H9 (cell line): ENCODE results near the gene PRG2. TPM values are rescaled to one million over a fixed set of nuclear protein-coding genes. Genes with fewer than 3 reads are reported as not detected.

ENCODE experiments used
- DNase-seq: peaks from one replicate; pipeline ENCODE4 v3.0.0-alpha.2; 2017
- H2AFZ ChIP-seq: one replicate; pipeline ENCODE4 v1.6.1; 2013; ENCODE audit warnings: mild to moderate bottlenecking, low read length, control low read depth, moderate library complexity
- H2AK5ac ChIP-seq: 2 replicates; pipeline ENCODE4 v1.6.1; 2013; ENCODE audit warnings: low read length, control low read depth, mixed read lengths; ENCODE audit not compliant: insufficient read length
- H2BK120ac ChIP-seq: one replicate; pipeline ENCODE4 v1.6.1; 2013; ENCODE audit warnings: low read depth, mild to moderate bottlenecking, low read length, control low read depth, inconsistent platforms; ENCODE audit not compliant: poor library complexity, severe bottlenecking
- H2BK12ac ChIP-seq: 2 replicates; pipeline ENCODE4 v1.6.1; 2013; ENCODE audit warnings: low read length, control low read depth, mixed read lengths, low read depth; ENCODE audit not compliant: insufficient read length
- H2BK15ac ChIP-seq: 2 replicates; pipeline ENCODE4 v1.6.1; 2013; ENCODE audit warnings: low read depth, low read length, control low read depth
- H2BK20ac ChIP-seq: one replicate; pipeline ENCODE4 v1.6.1; 2013; ENCODE audit warnings: low read depth, mild to moderate bottlenecking, low read length, control low read depth, inconsistent platforms; ENCODE audit not compliant: poor library complexity, severe bottlenecking
- H2BK5ac ChIP-seq: 2 replicates; pipeline ENCODE4 v1.6.1; 2013; ENCODE audit warnings: low read length, control low read depth, mixed read lengths; ENCODE audit not compliant: insufficient read length
- H3K14ac ChIP-seq: 2 replicates; pipeline ENCODE4 v1.6.1; 2013; ENCODE audit warnings: low read length, control low read depth; ENCODE audit not compliant: insufficient read depth
- H3K18ac ChIP-seq: 2 replicates; pipeline ENCODE4 v1.6.1; 2013; ENCODE audit warnings: low read depth, mild to moderate bottlenecking, mixed read lengths, low read length, control low read depth; ENCODE audit not compliant: insufficient read length
- H3K23ac ChIP-seq: 2 replicates; pipeline ENCODE4 v1.6.1; 2013; ENCODE audit warnings: low read length, control low read depth, mixed read lengths, low read depth; ENCODE audit not compliant: insufficient read length
- H3K23me2 ChIP-seq: 2 replicates; pipeline ENCODE4 v1.6.1; 2013; ENCODE audit warnings: low read depth, mild to moderate bottlenecking, mixed read lengths, low read length, control low read depth; ENCODE audit not compliant: insufficient read length, poor library complexity, severe bottlenecking
- H3K27ac ChIP-seq: 2 replicates; pipeline ENCODE4 v1.5.1; 2013; ENCODE audit warnings: low read length, control low read depth, mixed read lengths, low read depth; ENCODE audit not compliant: insufficient read length
- H3K27me3 ChIP-seq: 2 replicates; pipeline ENCODE4 v1.6.1; 2013; ENCODE audit warnings: low read length, control low read depth, inconsistent platforms; ENCODE audit not compliant: insufficient read depth
- H3K4ac ChIP-seq: 2 replicates; pipeline ENCODE4 v1.6.1; 2013; ENCODE audit warnings: low read depth, mild to moderate bottlenecking, control low read depth, inconsistent platforms, low read length, moderate library complexity
- H3K4me1 ChIP-seq: 2 replicates; pipeline ENCODE4 v1.6.1; 2013; ENCODE audit warnings: low read length, control low read depth, inconsistent platforms; ENCODE audit not compliant: insufficient read depth
- H3K4me2 ChIP-seq: 2 replicates; pipeline ENCODE4 v1.6.1; 2013; ENCODE audit warnings: low read length, control low read depth, mixed read lengths; ENCODE audit not compliant: insufficient read length, insufficient read depth
- H3K56ac ChIP-seq: 2 replicates; pipeline ENCODE4 v1.6.1; 2013; ENCODE audit warnings: low read depth, mild to moderate bottlenecking, mixed read lengths, low read length, control low read depth; ENCODE audit not compliant: insufficient read length
- H3K79me1 ChIP-seq: 2 replicates; pipeline ENCODE4 v1.6.1; 2013; ENCODE audit warnings: low read depth, mild to moderate bottlenecking, moderate library complexity, low read length, control low read depth, inconsistent platforms; ENCODE audit not compliant: insufficient read depth, poor library complexity, severe bottlenecking
- H3K79me2 ChIP-seq: 2 replicates; pipeline ENCODE4 v1.6.1; 2013; ENCODE audit warnings: low read length, control low read depth, inconsistent platforms; ENCODE audit not compliant: insufficient read depth
- H3K9ac ChIP-seq: 2 replicates; pipeline ENCODE4 v1.6.1; 2013; ENCODE audit warnings: low read length, control low read depth, mixed read lengths; ENCODE audit not compliant: insufficient read length; ENCODE audit errors: extremely low read depth
- H3K9me3 ChIP-seq: one replicate; pipeline ENCODE4 v1.6.1; 2013; ENCODE audit warnings: low read depth, low read length, inconsistent platforms; ENCODE audit not compliant: control insufficient read depth
- H3T11ph ChIP-seq: one replicate; pipeline ENCODE4 v1.6.1; 2013; ENCODE audit warnings: mild to moderate bottlenecking, low read length, control low read depth, inconsistent platforms
- H4K20me1 ChIP-seq: one replicate; pipeline ENCODE4 v1.6.1; 2013; ENCODE audit not compliant: control insufficient read depth, insufficient read length, insufficient read depth
- H4K5ac ChIP-seq: 2 replicates; pipeline ENCODE4 v1.6.1; 2013; ENCODE audit warnings: low read depth, mild to moderate bottlenecking, mixed read lengths, low read length, control low read depth; ENCODE audit not compliant: insufficient read length
- H4K8ac ChIP-seq: replicated peaks from 2 replicates; pipeline ENCODE4 v1.6.1; 2013; ENCODE audit warnings: low read length, control low read depth, mixed read lengths, low read depth; ENCODE audit not compliant: insufficient read length
- H4K91ac ChIP-seq: 2 replicates; pipeline ENCODE4 v1.6.1; 2013; ENCODE audit warnings: low read depth, mild to moderate bottlenecking, moderate library complexity, mixed read lengths, low read length, control low read depth; ENCODE audit not compliant: insufficient read length
- H3K27ac Mint-ChIP-seq, 3 experiments: 2 replicates in 2 of 3; 3 replicates in 1 of 3; pipeline ENCODE4 v1.8.0; 2020 to 2021; ENCODE audit warnings: mixed read lengths in 3 of 3, mild to moderate bottlenecking in 1 of 3, moderate library complexity in 1 of 3
- H3K27me3 Mint-ChIP-seq: 2 replicates; pipeline ENCODE4 v1.8.0; 2021; ENCODE audit warnings: low read depth, mild to moderate bottlenecking, moderate library complexity, mixed read lengths
- H3K36me3 Mint-ChIP-seq, 3 experiments: 2 replicates in 2 of 3; 3 replicates in 1 of 3; pipeline ENCODE4 v1.8.0; 2020 to 2021; ENCODE audit warnings: low read depth in 3 of 3, mixed read lengths in 3 of 3; ENCODE audit not compliant: insufficient read depth in 1 of 3
- H3K4me1 Mint-ChIP-seq, 2 experiments: 2 replicates each; pipeline ENCODE4 v1.8.0; 2020; ENCODE audit warnings: mixed read lengths in 2 of 2
- H3K4me3 Mint-ChIP-seq, 2 experiments: 2 replicates in 1 of 2; 3 replicates in 1 of 2; pipeline ENCODE4 v1.8.0; 2020 to 2021; ENCODE audit warnings: mild to moderate bottlenecking in 2 of 2, mixed read lengths in 2 of 2, moderate library complexity in 1 of 2
- H3K9me3 Mint-ChIP-seq, 2 experiments: 2 replicates in 1 of 2; 3 replicates in 1 of 2; pipeline ENCODE4 v1.8.0; 2020; ENCODE audit warnings: mild to moderate bottlenecking in 2 of 2, mixed read lengths in 2 of 2, moderate library complexity in 1 of 2
- WGBS: extraction: QIAGEN DNeasy Blood & Tissue Kit; methylation state at CpG from one replicate; pipeline ENCODE4 v1.1.7; 2013; ENCODE audit warnings: missing lambda C conversion rate, low lambda C conversion rate, mixed read lengths; ENCODE audit not compliant: insufficient read length; ENCODE audit errors: extremely low coverage; 5-methylcytosine and 5-hydroxymethylcytosine counted together
- total RNA-seq: library from RNA; stranded (reverse); gene quantifications from 2 replicates; pipeline ENCODE4 v1.2.1, GENCODE V29; 2021
- TF ChIP-seq, protein P1 (sequence below): fragments of 200-600 bp; sonication (generic); conservative IDR thresholded peaks from 3 replicates; pipeline ENCODE4 v1.8.0; 2021; ENCODE audit warnings: antibody characterized with exemption, mild to moderate bottlenecking

The PRG2 gene
- total RNA-seq, 1 experiment from 2014 or later: not detected

DNA sequence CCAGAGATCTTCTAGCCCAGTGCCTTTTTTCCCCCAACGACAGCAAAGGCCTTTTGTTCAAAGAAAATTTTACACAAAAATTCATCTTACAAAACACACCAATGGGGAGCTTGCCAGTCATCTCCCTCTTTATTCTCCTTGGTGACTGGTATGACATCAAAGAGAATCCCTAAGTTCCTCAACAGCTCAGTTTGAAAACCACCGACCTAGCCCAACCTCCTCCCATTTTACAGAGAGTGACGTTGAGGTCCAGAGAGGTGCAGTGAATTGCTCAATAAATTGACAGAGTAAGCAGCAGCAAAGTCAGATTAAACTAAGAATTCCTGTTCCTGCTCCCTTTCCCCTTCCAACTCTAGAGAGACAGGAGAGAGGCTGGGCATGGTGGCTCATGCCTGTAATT is 28.7 kb upstream of the PRG2 start:
- no peak overlapping the region for H4K91ac ChIP-seq
- Mint-ChIP-seq H3K36me3 (peaks cover 21 to 46% (median 43%) of the 10 kb centered on the region in 3 experiments), H3K27me3 (no peaks in the 10 kb centered on the region), H3K27ac (no peak overlapping the region; a peak in 2 of 7 replicates), H3K4me3 (no peak overlapping the region), H3K9me3 (no peaks in the 10 kb centered on the region), H3K4me1 (peaks cover 8 to 18% of the 10 kb centered on the region in 2 experiments)
- H3K23me2 ChIP-seq: no peaks in the 10 kb centered on the region
- H2AK5ac ChIP-seq: no peak overlapping the region
- no peak overlapping the region for H2AFZ ChIP-seq
- no peak overlapping the region for H2BK5ac ChIP-seq
- H3K79me1 ChIP-seq: no peaks in the 10 kb centered on the region
- H2BK15ac ChIP-seq: no peak overlapping the region
- H3K9ac ChIP-seq: no peak overlapping the region
- no peak overlapping the region for H2BK20ac ChIP-seq
- no peak overlapping the region for H3T11ph ChIP-seq
- H3K4me2 ChIP-seq: no peak overlapping the region
- no peak overlapping the region for H2BK120ac ChIP-seq
- no peak overlapping the region for H2BK12ac ChIP-seq
- no peaks in the 10 kb centered on the region for H4K20me1 ChIP-seq
- no peak overlapping the region for H4K8ac ChIP-seq
- H3K9me3 ChIP-seq: no peaks in the 10 kb centered on the region
- no peak overlapping the region for H3K4ac ChIP-seq
- H3K27ac ChIP-seq: no peak overlapping the region
- no peak overlapping the region for H4K5ac ChIP-seq
- no peaks in the 10 kb centered on the region for H3K27me3 ChIP-seq
- no peak for DNase-seq
- no peak overlapping the region for H3K56ac ChIP-seq
- WGBS: no CpG with 5 or more reads among the region's 3 CpGs
- H3K14ac ChIP-seq: no peak overlapping the region
- no peaks in the 10 kb centered on the region; the same call in 1 of the 2 replicates for H3K4me1 ChIP-seq
- H3K18ac ChIP-seq: no peak overlapping the region
- H3K23ac ChIP-seq: no peak overlapping the region
- TF ChIP-seq, protein P1, sequence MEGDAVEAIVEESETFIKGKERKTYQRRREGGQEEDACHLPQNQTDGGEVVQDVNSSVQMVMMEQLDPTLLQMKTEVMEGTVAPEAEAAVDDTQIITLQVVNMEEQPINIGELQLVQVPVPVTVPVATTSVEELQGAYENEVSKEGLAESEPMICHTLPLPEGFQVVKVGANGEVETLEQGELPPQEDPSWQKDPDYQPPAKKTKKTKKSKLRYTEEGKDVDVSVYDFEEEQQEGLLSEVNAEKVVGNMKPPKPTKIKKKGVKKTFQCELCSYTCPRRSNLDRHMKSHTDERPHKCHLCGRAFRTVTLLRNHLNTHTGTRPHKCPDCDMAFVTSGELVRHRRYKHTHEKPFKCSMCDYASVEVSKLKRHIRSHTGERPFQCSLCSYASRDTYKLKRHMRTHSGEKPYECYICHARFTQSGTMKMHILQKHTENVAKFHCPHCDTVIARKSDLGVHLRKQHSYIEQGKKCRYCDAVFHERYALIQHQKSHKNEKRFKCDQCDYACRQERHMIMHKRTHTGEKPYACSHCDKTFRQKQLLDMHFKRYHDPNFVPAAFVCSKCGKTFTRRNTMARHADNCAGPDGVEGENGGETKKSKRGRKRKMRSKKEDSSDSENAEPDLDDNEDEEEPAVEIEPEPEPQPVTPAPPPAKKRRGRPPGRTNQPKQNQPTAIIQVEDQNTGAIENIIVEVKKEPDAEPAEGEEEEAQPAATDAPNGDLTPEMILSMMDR: no peak
- H3K79me2 ChIP-seq: no peaks in the 10 kb centered on the region
